GM12878 (cell line): ENCODE data around the gene STXBP4. TPM values are rescaled to one million over a fixed set of nuclear protein-coding genes. Genes with fewer than 3 reads are reported as not detected.

ENCODE experiments used
- ATAC-seq: fragments of 200-7000 bp; cut with Tn5 transposase; 3 replicates; pipeline ENCODE4 v1.9.1; 2020; ENCODE audit warnings: mild to moderate bottlenecking, moderate library complexity
- BruUV-seq: library from RNA; stranded (reverse); fragments of 400-500 nt; replicated peaks from 2 replicates; lab custom pipeline; 2021; lab: Mats Ljungman, UMichigan
- CTCF ChIA-PET: fragments of 300-600 bp; sonication (Branson Sonifier 250); formaldehyde crosslinking; extraction: SDS; loops from one replicate; lab custom pipeline; 2021; ENCODE audit warnings: inconsistent platforms; lab: Yijun Ruan, JAX
- POLR2A ChIA-PET: fragments of 350-600 bp; formaldehyde crosslinking; extraction: SDS; loops from one replicate; lab custom pipeline; 2021; ENCODE audit warnings: inconsistent platforms; lab: Charles Lee
- RAD21 ChIA-PET: fragments of 300-600 bp; sonication (Branson Sonifier 250); formaldehyde crosslinking; loops from one replicate; lab custom pipeline; 2023; ENCODE audit warnings: antibody characterized with exemption; ENCODE audit not compliant: unreplicated experiment; lab: Charles Lee
- SMC1A ChIA-PET: fragments of 300-600 bp; sonication (Branson Sonifier 250); formaldehyde crosslinking; loops from one replicate; lab custom pipeline; 2023; ENCODE audit not compliant: unreplicated experiment, uncharacterized antibody; lab: Charles Lee
- DNase-seq: peaks from one replicate; pipeline ENCODE4 v3.0.0-alpha.2; 2011; ENCODE audit warnings: low read depth, low spot score
- FAIRE-seq: peaks from 3 replicates; lab custom pipeline; 2011; peaks lifted over from hg19 to GRCh38; lab: Jason Lieb, UNC
- H2AFZ ChIP-seq: 2 replicates; pipeline ENCODE4 v1.6.0; 2011; ENCODE audit warnings: low read depth, low read length, control low read depth; ENCODE audit not compliant: control insufficient read depth
- H3K27ac ChIP-seq: 2 replicates; pipeline ENCODE4 v1.5.1; 2011; ENCODE audit warnings: control low read depth; ENCODE audit not compliant: control insufficient read depth, insufficient read depth
- H3K27me3 ChIP-seq, 2 experiments: replicated peaks in 1 of 2; 2 replicates each; pipeline versions ENCODE4 v1.6.0 to v1.6.1; 2011; ENCODE audit warnings: low read length in 1 of 2; ENCODE audit not compliant: control insufficient read depth in 2 of 2, insufficient read depth in 2 of 2
- H3K36me3 ChIP-seq, 2 experiments: 2 replicates each; pipeline ENCODE4 v1.5.1; 2011; ENCODE audit warnings: low read length in 1 of 2; ENCODE audit not compliant: control insufficient read depth in 2 of 2, insufficient read depth in 2 of 2
- H3K4me1 ChIP-seq: 2 replicates; pipeline ENCODE4 v1.6.1; 2011; ENCODE audit warnings: mild to moderate bottlenecking, low read length, moderate library complexity, mixed read lengths; ENCODE audit not compliant: control insufficient read depth, insufficient read depth
- H3K4me2 ChIP-seq: 2 replicates; pipeline ENCODE4 v1.6.0; 2011; ENCODE audit warnings: control low read depth; ENCODE audit not compliant: control insufficient read depth, insufficient read depth
- H3K4me3 ChIP-seq: fragments of 200-600 bp; sonication (generic); 2 replicates; pipeline ENCODE4 v1.5.1; 2016
- H3K79me2 ChIP-seq: 2 replicates; pipeline ENCODE4 v1.6.0; 2011; ENCODE audit warnings: low read length; ENCODE audit not compliant: control insufficient read depth, insufficient read depth
- H3K9ac ChIP-seq: 2 replicates; pipeline ENCODE4 v1.8.0; 2011; ENCODE audit warnings: low read length, control low read depth, mixed read lengths; ENCODE audit not compliant: control insufficient read depth, insufficient read depth
- H3K9me3 ChIP-seq: replicated peaks from 3 replicates; pipeline ENCODE4 v1.5.1; 2011; ENCODE audit warnings: mild to moderate bottlenecking, low read length; ENCODE audit not compliant: control insufficient read depth, insufficient read depth
- H4K20me1 ChIP-seq: 2 replicates; pipeline ENCODE4 v1.6.0; 2011; ENCODE audit not compliant: control insufficient read depth, insufficient read depth
- CUX1 ChIP-seq: IDR thresholded peaks from 2 replicates; pipeline ENCODE4 v1.6.1; 2012; ENCODE audit warnings: improper control_type of control experiment, low read depth, low read length; ENCODE audit not compliant: insufficient replicate concordance
- JUNB ChIP-seq: IDR thresholded peaks from 2 replicates; pipeline ENCODE4 v1.6.1; 2016; ENCODE audit warnings: antibody characterized with exemption, mild to moderate bottlenecking
- NFYA ChIP-seq: IDR thresholded peaks from 2 replicates; pipeline ENCODE4 v1.6.1; 2011; ENCODE audit warnings: low read depth, mild to moderate bottlenecking, low read length, improper control_type of control experiment, borderline replicate concordance
- SP1 ChIP-seq: IDR thresholded peaks from one replicate; pipeline ENCODE4 v1.6.1; 2011; ENCODE audit warnings: low read depth, low read length
- SRF ChIP-seq, 2 experiments: IDR thresholded peaks; 2 replicates each; pipeline ENCODE4 v1.6.1; 2011; ENCODE audit warnings: low read depth in 2 of 2, low read length in 2 of 2, mild to moderate bottlenecking in 1 of 2, moderate library complexity in 1 of 2
- WGBS: methylation state at CpG from one replicate; pipeline ENCODE4 v1.1.6; 2016; ENCODE audit warnings: low lambda C conversion rate; ENCODE audit not compliant: insufficient replicate concordance, insufficient coverage; ENCODE audit errors: missing lambda C conversion rate; 5-methylcytosine and 5-hydroxymethylcytosine counted together
- in situ Hi-C: fragments of 300-500 bp; cut with MboI; formaldehyde crosslinking; loops from 9 replicates; pipeline ENCODE4 v1.14.3; 2018; ENCODE audit warnings: mixed read lengths
- intact Hi-C: fragments of 100-400 bp; cut with micrococcal nuclease; formaldehyde crosslinking; loops from one replicate; pipeline ENCODE4 v1.14.2; 2022; ENCODE audit not compliant: unreplicated experiment
- polyA plus RNA-seq, 11 experiments: library from polyadenylated mRNA; depleted of rRNA in 4 of 11; unstranded in 6 of 11; stranded (reverse) in 5 of 11; fragments of >200 nt; fragmentation: Nextera tagmentation in 4 of 11; fragmentation: Illumina TruSeq in 1 of 11; extraction: Ambion mirVana in 4 of 11; extraction: Trizol in 1 of 11; gene quantifications; 1 replicate in 1 of 11; 2 replicates in 10 of 11; pipeline versions ENCODE4 v1.2.1 to v1.2.3, GENCODE V29; 2011 to 2016; ENCODE audit warnings: inconsistent platforms in 2 of 11, missing spikeins in 2 of 11, low read depth in 1 of 11
- total RNA-seq, 4 experiments: library from RNA; depleted of rRNA in 3 of 4; stranded (reverse); fragments of >200 nt in 3 of 4; fragmentation: Illumina TruSeq in 1 of 4; extraction: Trizol in 1 of 4; gene quantifications; 2 replicates each; pipeline versions ENCODE4 v1.2.1 to v1.2.3, GENCODE V29; 2013 to 2021

The STXBP4 gene
- total and polyA plus RNA-seq, 10 of the 15 experiments (the other 5 are each of a cell fraction or from before 2014, with no cell fraction given), result 4.3 to 11.0 (median 6.7) TPM

DNA sequence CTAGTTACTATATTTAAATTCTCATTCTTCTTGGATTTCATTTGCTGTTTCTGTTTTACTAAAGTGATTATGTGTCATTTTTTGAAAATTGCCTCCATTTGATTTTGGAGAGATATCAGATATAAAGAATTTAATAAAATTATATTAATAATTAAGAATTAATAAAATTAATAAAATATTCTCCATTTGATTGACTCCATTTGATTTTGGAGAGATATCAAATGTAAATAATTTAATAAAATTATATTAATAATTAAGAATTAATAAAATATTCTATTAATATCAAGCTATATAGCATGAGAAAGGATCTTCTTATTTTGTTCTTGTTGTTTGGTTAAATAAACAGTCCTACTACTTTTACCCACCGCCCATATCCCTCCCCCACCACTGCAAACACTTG lies 23.0 kb downstream of the STXBP4 start:
- Histone ChIP-seq H3K4me3 (no peak overlapping the region), H3K27ac (no peak overlapping the region), H3K9me3 (no peaks in the 10 kb centered on the region), H3K27me3 (no peaks in the 10 kb centered on the region), H3K4me2 (no peak overlapping the region), H3K36me3 (0 out of 4 replicates have a peak, but pooled peaks cover 0 to 4% of the 10 kb centered on the region in 2 experiments), H4K20me1 (no peaks in the 10 kb centered on the region), H3K4me1 (no peaks in the 10 kb centered on the region), H3K79me2 (no peaks in the 10 kb centered on the region), H3K9ac (no peak overlapping the region), H2AFZ (no peak overlapping the region)
- ATAC-seq (no peak), FAIRE-seq (no peak), DNase-seq (no peak)
- ChIA-PET RAD21 (interaction anchor here (0.6 to 3.7 kb wide), 9 partner anchors 9 to 523 kb away, joined by 3 to 19 read pairs (median 5); no protein-coding TSS in a partner anchor), CTCF (interaction anchor here (0.7 to 6.7 kb wide), 13 partner anchors 9 to 523 kb away, joined by 3 to 95 read pairs (median 26); no protein-coding TSS in a partner anchor), POLR2A (no interaction called here), SMC1A (interaction anchor here (0.7 to 6.3 kb wide), 13 partner anchors 9 to 862 kb away, joined by 3 to 34 read pairs (median 7); partner anchors contain the start of genes COX11 and STXBP4)
- in situ Hi-C loops (loop anchor here (5.0 to 10.0 kb wide), 3 partner anchors 301 to 523 kb away; partner anchors contain the start of gene SMIM36), intact Hi-C loops (no loop called here)
- BruUV-seq, result no TSS peak
- 100% methylated on average over 1 of the region's 1 CpG for WGBS
- TF ChIP-seq CUX1, result no peak
- TF ChIP-seq JUNB, result no peak
- TF ChIP-seq SP1, result no peak
- TF ChIP-seq NFYA, result no peak
- no peak for TF ChIP-seq SRF (IDR thresholded peaks at IDR 0.05; ENCODE audit: low read depth in 2 of 2, low read length in 2 of 2)
